Measurements from ENCODE around the gene PTOV1.

PTOV1 gene

GRCh38 chr19:49807058-49807903 is 43.7 kb upstream of the PTOV1 start:
- no peaks in the 10 kb centered on the region for H4K20me1 ChIP-seq (ENCODE audit: insufficient read depth, low read length)

GRCh38 chr19:49807904-49808675 is 42.9 kb upstream of the PTOV1 start:
- no peak overlapping the region for H3K4me3 ChIP-seq (ENCODE audit: low read length)
- H4K20me1 ChIP-seq (ENCODE audit: insufficient read depth, low read length), result no peaks in the 10 kb centered on the region
- H3K4me2 ChIP-seq (ENCODE audit: low read length), result no peak overlapping the region
- peaks cover 26% of the 10 kb centered on the region for H3K4me1 ChIP-seq (ENCODE audit: low read length)
- no peaks in the 10 kb centered on the region for H3K27me3 ChIP-seq (ENCODE audit: low read depth, low read length)
- H3K9ac ChIP-seq (ENCODE audit: low read length), result no peak overlapping the region
- H3K27ac ChIP-seq (ENCODE audit: low read length), result no peak overlapping the region
- no peak for TF ChIP-seq EZH2phosphoT487 (IDR thresholded peaks at IDR 0.05; ENCODE audit: low read depth)
- TF ChIP-seq, protein P1, sequence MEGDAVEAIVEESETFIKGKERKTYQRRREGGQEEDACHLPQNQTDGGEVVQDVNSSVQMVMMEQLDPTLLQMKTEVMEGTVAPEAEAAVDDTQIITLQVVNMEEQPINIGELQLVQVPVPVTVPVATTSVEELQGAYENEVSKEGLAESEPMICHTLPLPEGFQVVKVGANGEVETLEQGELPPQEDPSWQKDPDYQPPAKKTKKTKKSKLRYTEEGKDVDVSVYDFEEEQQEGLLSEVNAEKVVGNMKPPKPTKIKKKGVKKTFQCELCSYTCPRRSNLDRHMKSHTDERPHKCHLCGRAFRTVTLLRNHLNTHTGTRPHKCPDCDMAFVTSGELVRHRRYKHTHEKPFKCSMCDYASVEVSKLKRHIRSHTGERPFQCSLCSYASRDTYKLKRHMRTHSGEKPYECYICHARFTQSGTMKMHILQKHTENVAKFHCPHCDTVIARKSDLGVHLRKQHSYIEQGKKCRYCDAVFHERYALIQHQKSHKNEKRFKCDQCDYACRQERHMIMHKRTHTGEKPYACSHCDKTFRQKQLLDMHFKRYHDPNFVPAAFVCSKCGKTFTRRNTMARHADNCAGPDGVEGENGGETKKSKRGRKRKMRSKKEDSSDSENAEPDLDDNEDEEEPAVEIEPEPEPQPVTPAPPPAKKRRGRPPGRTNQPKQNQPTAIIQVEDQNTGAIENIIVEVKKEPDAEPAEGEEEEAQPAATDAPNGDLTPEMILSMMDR (IDR thresholded peaks at IDR 0.05; ENCODE audit: low read depth, low read length), result no peak
- H3K79me2 ChIP-seq (ENCODE audit: low read length), result no peaks in the 10 kb centered on the region
- no peaks in the 10 kb centered on the region for H3K9me3 ChIP-seq (ENCODE audit: insufficient read depth, low read length)
- H2AFZ ChIP-seq (ENCODE audit: low read depth, low read length), result no peak overlapping the region
- H3K36me3 ChIP-seq (replicated peaks; ENCODE audit: low read depth, low read length), result peaks cover 24% of the 10 kb centered on the region

More at GRCh38 chr19:49807058-49807903, 43.7 kb upstream of the PTOV1 start:
- Histone ChIP-seq H3K4me1 (ENCODE audit: low read length) (peaks cover 22% of the 10 kb centered on the region), H3K4me3 (ENCODE audit: low read length) (no peak overlapping the region), H3K4me2 (ENCODE audit: low read length) (no peak overlapping the region), H3K9me3 (ENCODE audit: insufficient read depth, low read length) (no peaks in the 10 kb centered on the region), H3K27ac (ENCODE audit: low read length) (0 out of 2 replicates have a peak overlapping the region, but pooled peaks have one; percentile 0), H3K36me3 (replicated peaks; ENCODE audit: low read depth, low read length) (peaks cover 27% of the 10 kb centered on the region), H3K9ac (ENCODE audit: low read length) (no peak overlapping the region), H3K79me2 (ENCODE audit: low read length) (no peaks in the 10 kb centered on the region), H3K27me3 (ENCODE audit: low read depth, low read length) (no peaks in the 10 kb centered on the region), H2AFZ (ENCODE audit: low read depth, low read length) (no peak overlapping the region)
- TF ChIP-seq, protein P1 (IDR thresholded peaks at IDR 0.05; ENCODE audit: low read depth, low read length), result no peak
- TF ChIP-seq EZH2phosphoT487 (IDR thresholded peaks at IDR 0.05; ENCODE audit: low read depth), result no peak

- Histone ChIP-seq H3K4me3 (ENCODE audit: low read length) (no peak overlapping the region), H3K27ac (ENCODE audit: low read length) (no peak overlapping the region), H2AFZ (ENCODE audit: low read depth, low read length) (no peak overlapping the region)
Observed at GRCh38 chr19:49808711-49809159, 42.2 kb upstream of the PTOV1 start.

More at GRCh38 chr19:49808711-49809159, 42.2 kb upstream of the PTOV1 start:
- Histone ChIP-seq H3K9me3 (ENCODE audit: insufficient read depth, low read length) (no peaks in the 10 kb centered on the region), H3K79me2 (ENCODE audit: low read length) (no peaks in the 10 kb centered on the region), H3K36me3 (replicated peaks; ENCODE audit: low read depth, low read length) (peaks cover 18% of the 10 kb centered on the region), H3K4me2 (ENCODE audit: low read length) (no peak overlapping the region), H3K27me3 (ENCODE audit: low read depth, low read length) (no peaks in the 10 kb centered on the region), H3K4me1 (ENCODE audit: low read length) (peaks cover 26% of the 10 kb centered on the region), H3K9ac (ENCODE audit: low read length) (no peak overlapping the region), H4K20me1 (ENCODE audit: insufficient read depth, low read length) (no peaks in the 10 kb centered on the region)
- no peak for TF ChIP-seq EZH2phosphoT487 (IDR thresholded peaks at IDR 0.05; ENCODE audit: low read depth)
- TF ChIP-seq, protein P1 (IDR thresholded peaks at IDR 0.05; ENCODE audit: low read depth, low read length), result no peak

Measured in OCI-LY3 (cell line).